HG02852 (cell line): Measurements from ENCODE around the gene HHIPL1.

ENCODE experiments used
- ATAC-seq: cut with Tn5 transposase; IDR thresholded peaks from one replicate; pipeline ENCODE4 v1.9.1; 2021; ENCODE audit warnings: mild to moderate bottlenecking, moderate library complexity; ENCODE audit not compliant: unreplicated experiment

The HHIPL1 gene

GRCh38 chr14:99707921-99708320 is 63.0 kb downstream of the HHIPL1 start:
- ATAC-seq: no peak

GRCh38 chr14:99708449-99708848 is 63.5 kb downstream of the HHIPL1 start:
- no peak for ATAC-seq

- no peak for ATAC-seq
These were observed 69.0 kb downstream of the HHIPL1 start for GRCh38 chr14:99713972-99714371.

GRCh38 chr14:99715266-99716000 is 70.5 kb downstream of the HHIPL1 start:
- no peak for ATAC-seq

GRCh38 chr14:99716091-99716849 is 71.3 kb downstream of the HHIPL1 start:
- no peak for ATAC-seq

- no peak for ATAC-seq
These were observed 72.1 kb downstream of the HHIPL1 start for GRCh38 chr14:99716850-99717681.

GRCh38 chr14:99717682-99718013 is 72.7 kb downstream of the HHIPL1 start:
- ATAC-seq: no peak

- ATAC-seq: peak; percentile 88
These were observed 73.3 kb downstream of the HHIPL1 start for GRCh38 chr14:99718031-99718810.

- ATAC-seq: peak; percentile 56
These were observed 73.9 kb downstream of the HHIPL1 start for GRCh38 chr14:99718811-99719192.

- no peak for ATAC-seq
These were observed 76.2 kb downstream of the HHIPL1 start for GRCh38 chr14:99720941-99721791.

GRCh38 chr14:99721792-99722516 is 77.0 kb downstream of the HHIPL1 start:
- ATAC-seq: no peak

GRCh38 chr14:99722741-99723140 is 77.8 kb downstream of the HHIPL1 start:
- ATAC-seq: no peak

GRCh38 chr14:99724196-99724891 is 79.4 kb downstream of the HHIPL1 start:
- no peak for ATAC-seq

GRCh38 chr14:99724939-99725773 is 80.2 kb downstream of the HHIPL1 start:
- no peak for ATAC-seq

- no peak for ATAC-seq
These were observed 81.0 kb downstream of the HHIPL1 start for GRCh38 chr14:99725774-99726537.

GRCh38 chr14:99726538-99727095 is 81.7 kb downstream of the HHIPL1 start:
- no peak for ATAC-seq
